Brain microvascular endothelial cell (primary cell): ENCODE results near the gene BTBD16.

ENCODE experiments used
- DNase-seq: peaks from one replicate; pipeline ENCODE4 v3.0.0-alpha.2; 2020
- H3K27ac ChIP-seq: fragments of 250-450 bp; sonication (Bioruptor Pico); 2 replicates; pipeline ENCODE4 v1.5.1; 2020; ENCODE audit warnings: mild to moderate bottlenecking, moderate library complexity
- H3K27me3 ChIP-seq: fragments of 250-450 bp; sonication (Bioruptor Pico); replicated peaks from 2 replicates; pipeline ENCODE4 v1.5.1; 2020; ENCODE audit warnings: mild to moderate bottlenecking
- H3K36me3 ChIP-seq: fragments of 250-450 bp; sonication (Bioruptor Pico); replicated peaks from 2 replicates; pipeline ENCODE4 v1.5.1; 2020; ENCODE audit warnings: mild to moderate bottlenecking
- H3K4me3 ChIP-seq: 2 replicates; pipeline ENCODE4 v1.5.1; 2011; ENCODE audit warnings: low read depth, mild to moderate bottlenecking, control low read depth, low read length, moderate library complexity
- CTCF ChIP-seq: IDR thresholded peaks from 2 replicates; pipeline ENCODE4 v1.5.1; 2011; ENCODE audit warnings: low read depth, mild to moderate bottlenecking, moderate library complexity, low read length, control low read depth, inconsistent platforms; ENCODE audit errors: missing control alignments
- in situ Hi-C: cut with HindIII; loops from 2 replicates; pipeline ENCODE4 v1.10.0; 2017; ENCODE audit warnings: low sequenced_read_pairs, low pct_ligation_motif_present

BTBD16 gene

GRCh38 chr10:122346326-122346950 is 75.3 kb downstream of the BTBD16 start:
- no peaks in the 10 kb centered on the region for H3K36me3 ChIP-seq

GRCh38 chr10:122347170-122347841 is 76.2 kb downstream of the BTBD16 start:
- Histone ChIP-seq H3K27me3 (no peaks in the 10 kb centered on the region), H3K36me3 (no peaks in the 10 kb centered on the region), H3K27ac (no peak overlapping the region), H3K4me3 (no peak overlapping the region)
- TF ChIP-seq CTCF, result no peak
- DNase-seq, result no peak
- in situ Hi-C loops, result no loop called here

More at GRCh38 chr10:122346326-122346950, 75.3 kb downstream of the BTBD16 start:
- no peak for TF ChIP-seq CTCF
- in situ Hi-C loops, result no loop called here
- Histone ChIP-seq H3K27ac (no peak overlapping the region), H3K4me3 (no peak overlapping the region), H3K27me3 (no peaks in the 10 kb centered on the region)
- DNase-seq, result no peak

GRCh38 chr10:122348512-122348911 is 77.4 kb downstream of the BTBD16 start:
- no peak overlapping the region for H3K27ac ChIP-seq
- H3K4me3 ChIP-seq, result no peak overlapping the region
- H3K36me3 ChIP-seq, result no peaks in the 10 kb centered on the region
- no peaks in the 10 kb centered on the region for H3K27me3 ChIP-seq
- no peak for DNase-seq
- no peak for TF ChIP-seq CTCF
- in situ Hi-C loops, result no loop called here

- Histone ChIP-seq H3K27ac (no peak overlapping the region), H3K27me3 (no peaks in the 10 kb centered on the region), H3K36me3 (no peaks in the 10 kb centered on the region), H3K4me3 (no peak overlapping the region)
- no peak for DNase-seq
- in situ Hi-C loops, result no loop called here
- no peak for TF ChIP-seq CTCF
Observed at GRCh38 chr10:122348935-122349361, 77.9 kb downstream of the BTBD16 start.

GRCh38 chr10:122349758-122350369 is 78.8 kb downstream of the BTBD16 start:
- TF ChIP-seq CTCF, result no peak
- Histone ChIP-seq H3K4me3 (no peak overlapping the region), H3K27me3 (no peaks in the 10 kb centered on the region), H3K27ac (no peak overlapping the region), H3K36me3 (no peaks in the 10 kb centered on the region)
- no peak for DNase-seq
- in situ Hi-C loops, result no loop called here
